ENCODE data around the gene LCN6. TPM values are rescaled to one million over a fixed set of nuclear protein-coding genes. Genes with fewer than 3 reads are reported as not detected.
A peak's percentile ranks its signal among the peaks of the same experiment; 100 is the strongest.
"Not testable (repeated sequence)": the region's sequence is repeated elsewhere in the genome, so short reads cannot be mapped to it uniquely, and the experiment has no call there.

The LCN6 gene
- total RNA-seq, 2 experiments from 2014 or later = not detected

DNA sequence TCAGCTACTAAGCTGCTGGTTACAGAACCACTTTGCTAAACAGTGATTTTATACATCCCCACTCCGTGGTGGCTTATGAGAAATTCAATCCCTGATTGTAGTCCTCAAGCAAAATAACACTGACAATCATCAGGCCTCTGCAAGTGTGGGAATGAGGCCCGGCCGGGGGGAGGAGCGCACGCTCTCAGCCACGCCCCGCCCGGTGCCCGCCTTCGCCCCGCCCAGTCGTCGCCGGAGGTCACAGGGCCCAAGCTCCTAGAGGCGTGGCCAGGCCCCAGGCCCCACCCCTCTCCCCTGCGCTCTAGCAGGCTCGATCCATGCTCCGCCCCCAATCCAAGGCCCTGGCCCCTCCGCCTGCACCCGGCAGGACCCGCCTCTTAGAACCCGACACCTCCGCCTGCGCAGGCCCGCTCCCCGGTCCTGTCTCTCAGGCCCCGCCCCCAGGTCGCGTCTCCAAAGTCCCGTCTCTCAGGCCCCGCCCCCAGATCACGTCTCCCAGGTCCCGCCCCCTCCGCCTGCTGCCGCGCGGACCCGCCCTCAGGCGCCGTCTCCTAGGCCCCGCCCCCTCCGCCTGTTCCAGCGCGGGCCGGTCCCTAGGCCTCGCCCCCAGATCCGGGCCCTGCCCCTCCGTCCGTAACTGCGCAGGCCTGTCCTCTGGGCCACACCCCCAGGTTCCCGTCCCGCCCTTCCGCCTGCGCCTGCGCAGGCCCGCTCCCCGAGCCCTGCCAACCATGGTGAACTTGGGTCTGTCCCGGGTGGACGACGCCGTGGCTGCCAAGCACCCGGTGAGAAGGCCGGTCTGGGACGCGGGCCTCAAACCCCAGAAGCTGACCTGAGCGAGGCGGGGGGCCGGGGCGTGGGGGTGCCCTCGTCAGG, 42.6 kb upstream of the LCN6 start, which contains the start of gene TMEM141:
Gene TMEM141 (plus strand): TSS at position 705 of the 876 bp plus-strand sequence. CDS start 27 bp downstream, at position 732.
- no peaks in the 10 kb centered on the region for H3K27me3 Mint-ChIP-seq
- H3K27me3 ChIP-seq (ENCODE audit: control insufficient read depth in 1 of 2, insufficient read depth in 2 of 2, low read length in 2 of 2) = no peaks in the 10 kb centered on the region
- no peak for TF ChIP-seq CTCF (IDR thresholded peaks at IDR 0.05)
- peaks cover 39% of the 10 kb centered on the region for H3K4me1 Mint-ChIP-seq (ENCODE audit: low read depth)
- peak within 1 kb of the TSS; percentile 91 for H3K4me3 Mint-ChIP-seq
- ChIA-PET CTCF (interaction anchor here (1.0 to 1.4 kb wide), 5 partner anchors 17 to 256 kb away, joined by 4 to 6 read pairs (median 4); partner anchors contain the start of genes AJM1, FBXW5, NPDC1 and RABL6), POLR2A (interaction anchor here (0.6 to 4.4 kb wide), 14 partner anchors 8 to 450 kb away, joined by 3 to 30 read pairs (median 4); partner anchors contain the start of genes AJM1, MAN1B1, RABL6 and TRAF2)
- DNase-seq (peak; percentile 99 to 100 (median 100)), ATAC-seq (ENCODE audit: poor library complexity) (peak; percentile 83)
- peak within 1 kb of the TSS; percentile 95 for H3K27ac ChIP-seq (ENCODE audit: low read depth in 1 of 2, low read length in 2 of 2)
- no peaks in the 10 kb centered on the region for H3K36me3 Mint-ChIP-seq (ENCODE audit: low read depth)
- peaks cover 29% of the 10 kb centered on the region for H3K4me1 ChIP-seq (ENCODE audit: insufficient read depth, low read length)
- H3K27ac Mint-ChIP-seq = peak within 1 kb of the TSS; percentile 99
- no peaks in the 10 kb centered on the region for H3K9me3 ChIP-seq (ENCODE audit: control insufficient read depth in 1 of 2, insufficient read depth in 1 of 2, low read length in 2 of 2)
- H3K36me3 ChIP-seq (ENCODE audit: insufficient read depth, low read length) = peaks cover 14% of the 10 kb centered on the region
- H3K4me3 ChIP-seq (ENCODE audit: low read length) = peak within 1 kb of the TSS; percentile 77
- H3K9me3 Mint-ChIP-seq = no peaks in the 10 kb centered on the region
- intact Hi-C loops (cut with DNase I, micrococcal nuclease) = loop anchor here in 1 of 2 experiments (1.0 to 10.0 kb wide), 3 partner anchors 9 to 664 kb away; partner anchors contain the start of genes C8G, FBXW5 and NSMF

GRCh38 chr9:136789523-136789937, 41.2 kb upstream of the LCN6 start:
- Histone ChIP-seq H3K27ac (ENCODE audit: low read depth in 1 of 2, low read length in 2 of 2) (no peak overlapping the region), H3K36me3 (ENCODE audit: insufficient read depth, low read length) (peaks cover 14% of the 10 kb centered on the region), H3K4me3 (ENCODE audit: low read length) (no peak overlapping the region), H3K4me1 (ENCODE audit: insufficient read depth, low read length) (peaks cover 29% of the 10 kb centered on the region), H3K27me3 (ENCODE audit: control insufficient read depth in 1 of 2, insufficient read depth in 2 of 2, low read length in 2 of 2) (no peaks in the 10 kb centered on the region), H3K9me3 (ENCODE audit: control insufficient read depth in 1 of 2, insufficient read depth in 1 of 2, low read length in 2 of 2) (no peaks in the 10 kb centered on the region)
- Mint-ChIP-seq H3K27ac (no peak overlapping the region), H3K36me3 (ENCODE audit: low read depth) (no peaks in the 10 kb centered on the region), H3K9me3 (no peaks in the 10 kb centered on the region), H3K27me3 (no peaks in the 10 kb centered on the region), H3K4me3 (no peak overlapping the region), H3K4me1 (ENCODE audit: low read depth) (peaks cover 37% of the 10 kb centered on the region)
- no peak for DNase-seq
- ATAC-seq (ENCODE audit: poor library complexity) = no peak
- ChIA-PET CTCF (interaction anchor here (1.4 kb wide), 1 partner anchor 53 kb away, joined by 4 read pairs; the partner anchor contains the start of gene AJM1), POLR2A (no interaction called here)
- intact Hi-C loops (cut with DNase I, micrococcal nuclease) = loop anchor here (5.0 to 10.0 kb wide), 4 partner anchors 275 to 448 kb away; partner anchors contain the start of genes RNF208 (in 1 of the 2) and SEC16A (in 1 of the 2)
- TF ChIP-seq CTCF (IDR thresholded peaks at IDR 0.05) = no peak

DNA sequence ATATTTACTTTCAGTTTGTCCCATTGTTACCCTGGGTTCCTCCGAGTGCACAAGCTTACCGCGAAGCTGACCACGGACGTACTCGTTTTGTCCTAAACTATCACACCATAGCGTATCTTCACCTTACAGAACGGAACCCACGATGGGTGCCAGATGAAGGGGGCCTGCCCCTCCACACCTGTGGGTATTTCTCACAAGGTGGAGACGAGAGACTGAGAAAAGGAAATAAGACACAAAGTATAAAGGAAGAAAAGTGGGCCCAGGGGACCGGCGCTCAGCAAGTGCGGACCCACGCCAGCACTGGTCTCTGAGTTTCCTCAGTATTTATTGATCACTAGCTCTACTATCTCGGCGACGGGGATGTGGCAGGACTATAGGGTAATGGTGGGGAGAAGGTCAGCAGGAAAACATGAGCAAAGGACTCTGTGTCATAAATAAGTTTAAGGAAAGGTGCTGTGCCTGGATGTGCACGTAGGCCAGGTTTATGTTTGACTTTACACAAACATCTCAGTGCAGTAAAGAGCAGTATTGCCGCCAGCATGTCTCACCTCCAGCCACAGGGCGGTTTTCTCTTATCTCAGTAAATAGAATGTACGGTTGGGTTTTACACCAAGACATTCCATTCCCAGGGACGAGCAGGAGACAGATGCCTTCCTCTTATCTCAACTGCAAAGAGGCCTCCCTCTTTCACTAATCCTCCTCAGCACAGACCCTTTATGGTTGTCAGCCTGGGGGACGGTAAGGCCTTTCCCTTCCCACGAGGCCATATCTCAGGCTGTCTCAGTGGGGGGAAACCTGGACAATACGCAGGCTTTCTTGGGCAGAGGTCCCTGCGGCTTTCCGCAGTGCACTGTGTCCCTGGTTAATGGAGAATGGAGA, 40.6 kb upstream of the LCN6 start:
- H3K4me3 ChIP-seq (ENCODE audit: low read length); H3K9me3 Mint-ChIP-seq; POLR2A ChIA-PET; ATAC-seq (ENCODE audit: poor library complexity); H3K9me3 ChIP-seq (ENCODE audit: control insufficient read depth in 1 of 2, insufficient read depth in 1 of 2, low read length in 2 of 2); H3K27ac ChIP-seq (ENCODE audit: low read depth in 1 of 2, low read length in 2 of 2); H3K27me3 Mint-ChIP-seq; H3K4me3 Mint-ChIP-seq; H3K36me3 Mint-ChIP-seq (ENCODE audit: low read depth); H3K27ac Mint-ChIP-seq; DNase-seq; H3K27me3 ChIP-seq (ENCODE audit: control insufficient read depth in 1 of 2, insufficient read depth in 2 of 2, low read length in 2 of 2): not testable (repeated sequence)
- intact Hi-C loops (cut with DNase I, micrococcal nuclease) = loop anchor here (5.0 to 10.0 kb wide), 4 partner anchors 276 to 448 kb away; partner anchors contain the start of genes RNF208 (in 1 of the 2) and SEC16A (in 1 of the 2)
- Histone ChIP-seq H3K36me3 (ENCODE audit: insufficient read depth, low read length) (peaks cover 14% of the 10 kb centered on the region), H3K4me1 (ENCODE audit: insufficient read depth, low read length) (peaks cover 29% of the 10 kb centered on the region)
- peaks cover 37% of the 10 kb centered on the region for H3K4me1 Mint-ChIP-seq (ENCODE audit: low read depth)
- CTCF ChIA-PET = interaction anchor here (1.6 to 2.4 kb wide), 2 partner anchors 53 to 246 kb away, joined by 5 to 18 read pairs; partner anchors contain the start of gene AJM1
